Bronchial epithelial cell (primary cell): Measurements from ENCODE around the gene KANSL3. TPM values are rescaled to one million over a fixed set of nuclear protein-coding genes. Genes with fewer than 3 reads are reported as not detected.
"Not testable (repeated sequence)": the region's sequence is repeated elsewhere in the genome, so short reads cannot be mapped to it uniquely, and the experiment has no call there.

Source experiments
- DNase-seq: peaks from one replicate; pipeline ENCODE4 v3.0.0-alpha.2; 2010; ENCODE audit warnings: low read depth
- FAIRE-seq: peaks from 2 replicates; lab custom pipeline; 2011; peaks lifted over from hg19 to GRCh38; lab: Jason Lieb, UNC
- H3K27me3 ChIP-seq: 2 replicates; pipeline ENCODE4 v1.5.1; 2011; ENCODE audit warnings: low read length; ENCODE audit not compliant: control insufficient read depth, insufficient read depth
- H3K36me3 ChIP-seq: 2 replicates; pipeline ENCODE4 v1.5.1; 2011; ENCODE audit warnings: low read length; ENCODE audit not compliant: control insufficient read depth, insufficient read depth
- H3K4me3 ChIP-seq: 2 replicates; pipeline ENCODE4 v1.5.1; 2011; ENCODE audit warnings: mild to moderate bottlenecking, low read depth, low read length, control low read depth
- total RNA-seq: library from RNA; depleted of rRNA; stranded (reverse); fragments of >200 nt; gene quantifications from 2 replicates; pipeline ENCODE4 v1.2.1, GENCODE V29; 2014
- TF ChIP-seq, protein P1 (sequence below): IDR thresholded peaks from 2 replicates; pipeline ENCODE4 v1.5.1; 2011; ENCODE audit warnings: mild to moderate bottlenecking, moderate library complexity, low read length, control low read depth, inconsistent platforms; ENCODE audit not compliant: insufficient read depth, severe bottlenecking

Gene KANSL3
- total RNA-seq, 1 donor from 2014 or later = 16.3 TPM

DNA sequence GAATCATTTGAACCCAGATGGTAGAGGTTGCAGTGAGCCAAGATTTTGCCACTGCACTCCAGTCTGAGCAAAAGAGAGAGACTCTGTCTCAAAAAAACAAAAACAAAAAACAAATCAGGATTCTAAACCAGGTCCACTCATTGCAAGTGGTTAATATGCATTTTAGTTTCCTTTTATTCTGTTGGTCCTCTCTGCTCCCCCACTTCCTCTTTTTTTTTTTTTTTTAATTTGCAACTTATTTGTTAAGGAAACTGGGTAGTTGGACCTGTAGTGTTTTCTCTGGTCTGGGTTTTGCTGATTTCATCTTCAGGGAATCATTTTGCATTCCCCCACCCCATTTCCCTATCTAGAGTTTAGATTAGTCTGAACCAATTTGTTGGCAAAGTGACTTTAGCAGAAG lies 18.4 kb upstream of the KANSL3 start:
- TF ChIP-seq, protein P1, sequence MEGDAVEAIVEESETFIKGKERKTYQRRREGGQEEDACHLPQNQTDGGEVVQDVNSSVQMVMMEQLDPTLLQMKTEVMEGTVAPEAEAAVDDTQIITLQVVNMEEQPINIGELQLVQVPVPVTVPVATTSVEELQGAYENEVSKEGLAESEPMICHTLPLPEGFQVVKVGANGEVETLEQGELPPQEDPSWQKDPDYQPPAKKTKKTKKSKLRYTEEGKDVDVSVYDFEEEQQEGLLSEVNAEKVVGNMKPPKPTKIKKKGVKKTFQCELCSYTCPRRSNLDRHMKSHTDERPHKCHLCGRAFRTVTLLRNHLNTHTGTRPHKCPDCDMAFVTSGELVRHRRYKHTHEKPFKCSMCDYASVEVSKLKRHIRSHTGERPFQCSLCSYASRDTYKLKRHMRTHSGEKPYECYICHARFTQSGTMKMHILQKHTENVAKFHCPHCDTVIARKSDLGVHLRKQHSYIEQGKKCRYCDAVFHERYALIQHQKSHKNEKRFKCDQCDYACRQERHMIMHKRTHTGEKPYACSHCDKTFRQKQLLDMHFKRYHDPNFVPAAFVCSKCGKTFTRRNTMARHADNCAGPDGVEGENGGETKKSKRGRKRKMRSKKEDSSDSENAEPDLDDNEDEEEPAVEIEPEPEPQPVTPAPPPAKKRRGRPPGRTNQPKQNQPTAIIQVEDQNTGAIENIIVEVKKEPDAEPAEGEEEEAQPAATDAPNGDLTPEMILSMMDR = no peak
- FAIRE-seq = no peak

DNA sequence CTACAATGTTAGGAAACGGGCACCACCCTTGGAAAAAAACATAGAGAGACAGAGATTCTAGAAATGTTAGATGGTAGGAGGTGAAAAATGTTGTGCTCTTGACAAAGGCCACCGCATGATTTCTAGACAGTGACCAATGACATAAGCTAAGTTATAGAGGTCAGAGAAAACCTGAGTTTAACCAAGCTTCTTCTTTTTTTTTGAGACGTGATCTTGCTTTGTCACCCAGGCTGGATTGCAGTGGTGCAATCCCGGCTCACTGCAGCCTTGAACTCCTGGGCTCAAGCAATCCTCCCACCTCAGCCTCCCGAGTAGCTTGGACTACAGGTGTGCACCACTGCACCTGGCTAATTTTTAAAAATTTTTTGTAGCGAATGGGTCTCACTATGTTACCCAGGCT lies 17.4 kb upstream of the KANSL3 start:
- H3K36me3 ChIP-seq = no peaks in the 10 kb centered on the region
- TF ChIP-seq, protein P1 = no peak
- no peak for DNase-seq
- H3K4me3 ChIP-seq = no peak overlapping the region
- no peak for FAIRE-seq
- H3K27me3 ChIP-seq = no peaks in the 10 kb centered on the region

More for the DNA sequence above, 18.4 kb upstream of the KANSL3 start:
- H3K27me3 ChIP-seq = no peaks in the 10 kb centered on the region
- H3K36me3 ChIP-seq = no peaks in the 10 kb centered on the region
- no peak overlapping the region for H3K4me3 ChIP-seq
- DNase-seq = no peak

- not testable (repeated sequence) for FAIRE-seq, H3K36me3 ChIP-seq, DNase-seq, H3K4me3 ChIP-seq, H3K27me3 ChIP-seq
These were observed 16.7 kb upstream of the KANSL3 start for GRCh38 chr2:96654791-96655190.

DNA sequence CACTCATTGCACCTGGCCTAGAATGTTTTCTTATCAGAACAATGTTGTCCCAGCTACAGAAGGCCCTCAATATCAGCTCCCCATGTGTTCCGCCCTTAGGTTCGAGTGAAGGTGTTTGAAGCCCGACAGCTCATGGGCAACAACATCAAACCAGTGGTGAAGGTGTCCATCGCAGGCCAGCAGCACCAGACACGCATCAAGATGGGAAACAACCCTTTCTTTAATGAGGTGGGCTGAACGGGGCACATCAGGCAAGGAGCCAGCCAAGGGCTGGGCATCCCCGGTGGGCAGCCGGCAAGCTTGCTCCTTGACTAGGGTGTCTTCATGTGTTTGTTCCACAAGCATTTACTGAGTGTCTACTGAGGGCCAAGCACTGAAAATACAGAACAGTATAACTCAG lies 13.7 kb upstream of the KANSL3 start:
- TF ChIP-seq, protein P1 = no peak
- no peaks in the 10 kb centered on the region for H3K27me3 ChIP-seq
- H3K4me3 ChIP-seq = no peak overlapping the region
- no peaks in the 10 kb centered on the region for H3K36me3 ChIP-seq
- FAIRE-seq (no peak), DNase-seq (no peak)

- no peaks in the 10 kb centered on the region for H3K36me3 ChIP-seq
- H3K27me3 ChIP-seq = no peaks in the 10 kb centered on the region
- DNase-seq = no peak
- no peak for FAIRE-seq
- TF ChIP-seq, protein P1 = no peak
- no peak overlapping the region for H3K4me3 ChIP-seq
These were observed 11.2 kb upstream of the KANSL3 start for GRCh38 chr2:96649342-96649741.

DNA sequence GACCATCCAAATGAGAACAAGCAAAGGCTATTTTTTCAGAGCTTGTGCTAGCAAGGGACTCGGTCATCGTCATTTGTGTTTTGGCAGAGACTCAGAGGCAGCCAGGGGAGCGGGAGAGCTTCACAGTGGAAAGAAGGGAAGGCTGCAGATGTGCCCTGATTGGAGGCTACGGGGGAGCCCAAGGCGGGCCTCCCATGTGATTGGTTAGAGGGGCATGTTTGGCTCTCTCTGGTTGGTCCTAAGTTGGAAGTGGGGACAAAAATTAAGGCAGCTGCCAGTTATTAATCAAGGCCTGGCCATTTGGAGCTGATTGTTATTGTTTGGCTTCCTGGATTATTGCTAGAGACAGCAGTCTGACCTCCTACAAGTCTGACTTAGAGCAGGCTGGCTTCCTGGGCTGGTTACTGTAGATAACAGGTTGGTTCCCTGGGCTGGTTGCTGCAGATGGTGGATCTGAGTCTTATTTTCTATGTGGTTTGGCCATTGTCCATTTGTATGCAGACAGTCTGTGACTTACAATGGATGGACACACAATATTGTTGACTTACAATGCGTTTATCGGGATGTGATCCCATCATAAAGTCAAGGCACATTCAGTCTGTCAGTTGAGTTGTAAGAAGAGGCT lies 10.3 kb upstream of the KANSL3 start:
- TF ChIP-seq, protein P1 = no peak
- FAIRE-seq = no peak
- Histone ChIP-seq H3K27me3 (no peaks in the 10 kb centered on the region), H3K36me3 (no peaks in the 10 kb centered on the region), H3K4me3 (no peak overlapping the region)
- DNase-seq = no peak
